Mesothelial cell of epicardium (in vitro differentiated cells): ENCODE measurements around the gene JPT2. TPM values are rescaled to one million over a fixed set of nuclear protein-coding genes. Genes with fewer than 3 reads are reported as not detected.
A peak's percentile ranks its signal among the peaks of the same experiment; 100 is the strongest.

ENCODE experiments used
- DNase-seq, 2 experiments: peaks; one replicate each; pipeline ENCODE4 v3.0.0; 2021; ENCODE audit warnings: low spot score in 2 of 2; ENCODE audit not compliant: unreplicated experiment in 2 of 2
- H3K27ac Mint-ChIP-seq: 2 replicates; pipeline ENCODE4 v1.8.0; 2021; ENCODE audit warnings: mixed read lengths
- H3K27me3 Mint-ChIP-seq: 2 replicates; pipeline ENCODE4 v1.8.0; 2021; ENCODE audit warnings: low read depth, mixed read lengths
- H3K36me3 Mint-ChIP-seq: 2 replicates; pipeline ENCODE4 v1.8.0; 2021; ENCODE audit warnings: mixed read lengths
- H3K4me1 Mint-ChIP-seq: 2 replicates; pipeline ENCODE4 v1.8.0; 2021; ENCODE audit warnings: mixed read lengths
- H3K4me3 Mint-ChIP-seq: 2 replicates; pipeline ENCODE4 v1.8.0; 2021; ENCODE audit warnings: mild to moderate bottlenecking, moderate library complexity, mixed read lengths
- H3K9me3 Mint-ChIP-seq: 2 replicates; pipeline ENCODE4 v1.8.0; 2021; ENCODE audit warnings: mixed read lengths
- CTCF ChIP-seq: fragments of 200-600 bp; sonication (generic); IDR thresholded peaks from one replicate; pipeline ENCODE4 v1.5.0; 2021; ENCODE audit warnings: antibody characterized with exemption; ENCODE audit not compliant: unreplicated experiment
- total RNA-seq: library from RNA; stranded (reverse); gene quantifications from 3 replicates; pipeline ENCODE4 v1.2.1, GENCODE V29; 2021

Gene JPT2
- total RNA-seq, 1 donor from 2014 or later, result 72.9 TPM

DNA sequence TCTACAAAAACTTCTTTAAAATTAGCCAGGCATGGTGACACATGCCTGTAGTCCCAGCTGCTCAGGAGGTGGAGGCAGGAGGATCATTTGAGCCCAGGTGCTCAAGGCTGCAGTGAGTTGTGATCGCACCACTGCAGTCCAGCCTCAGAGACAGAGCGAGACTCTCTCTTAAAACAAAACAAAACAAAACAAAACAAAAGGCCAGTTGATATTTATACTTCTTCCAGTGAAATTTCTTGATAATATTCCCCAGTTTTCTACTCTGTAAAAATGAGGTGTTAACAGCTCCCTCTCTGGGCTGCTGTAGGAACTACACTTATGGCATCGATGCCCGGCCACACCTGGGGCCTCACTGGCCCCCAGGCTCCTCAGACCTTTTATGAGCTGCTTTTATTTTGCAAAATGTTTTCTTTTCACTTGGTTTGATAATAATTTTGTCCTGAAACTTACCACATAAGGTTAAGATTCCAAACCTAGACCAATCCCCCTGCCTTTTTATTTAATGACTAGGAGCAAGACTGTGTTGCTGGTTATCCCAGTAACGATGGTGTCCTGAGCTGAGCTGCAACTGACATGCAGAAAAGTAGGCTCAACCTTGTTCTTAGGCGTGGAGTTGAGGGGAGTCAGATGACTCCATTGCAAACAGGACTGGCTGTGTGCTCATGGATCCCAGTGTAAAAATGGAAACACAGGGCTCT is 45.5 kb downstream of the JPT2 start:
- Mint-ChIP-seq H3K4me3 (no peak overlapping the region), H3K27ac (no peak overlapping the region), H3K9me3 (no peaks in the 10 kb centered on the region), H3K4me1 (peaks cover 3% of the 10 kb centered on the region), H3K27me3 (no peaks in the 10 kb centered on the region), H3K36me3 (peaks cover 11% of the 10 kb centered on the region)
- TF ChIP-seq CTCF, result peak; percentile 80
- DNase-seq, result peak in 1 of 2 experiments; percentile 65

GRCh38 chr16:1724491-1724890 is 46.4 kb downstream of the JPT2 start:
- Mint-ChIP-seq H3K27ac (no peak overlapping the region), H3K27me3 (no peaks in the 10 kb centered on the region), H3K4me3 (no peak overlapping the region), H3K36me3 (peaks cover 12% of the 10 kb centered on the region), H3K9me3 (no peaks in the 10 kb centered on the region), H3K4me1 (peaks cover 3% of the 10 kb centered on the region)
- no peak for DNase-seq
- no peak for TF ChIP-seq CTCF

DNA sequence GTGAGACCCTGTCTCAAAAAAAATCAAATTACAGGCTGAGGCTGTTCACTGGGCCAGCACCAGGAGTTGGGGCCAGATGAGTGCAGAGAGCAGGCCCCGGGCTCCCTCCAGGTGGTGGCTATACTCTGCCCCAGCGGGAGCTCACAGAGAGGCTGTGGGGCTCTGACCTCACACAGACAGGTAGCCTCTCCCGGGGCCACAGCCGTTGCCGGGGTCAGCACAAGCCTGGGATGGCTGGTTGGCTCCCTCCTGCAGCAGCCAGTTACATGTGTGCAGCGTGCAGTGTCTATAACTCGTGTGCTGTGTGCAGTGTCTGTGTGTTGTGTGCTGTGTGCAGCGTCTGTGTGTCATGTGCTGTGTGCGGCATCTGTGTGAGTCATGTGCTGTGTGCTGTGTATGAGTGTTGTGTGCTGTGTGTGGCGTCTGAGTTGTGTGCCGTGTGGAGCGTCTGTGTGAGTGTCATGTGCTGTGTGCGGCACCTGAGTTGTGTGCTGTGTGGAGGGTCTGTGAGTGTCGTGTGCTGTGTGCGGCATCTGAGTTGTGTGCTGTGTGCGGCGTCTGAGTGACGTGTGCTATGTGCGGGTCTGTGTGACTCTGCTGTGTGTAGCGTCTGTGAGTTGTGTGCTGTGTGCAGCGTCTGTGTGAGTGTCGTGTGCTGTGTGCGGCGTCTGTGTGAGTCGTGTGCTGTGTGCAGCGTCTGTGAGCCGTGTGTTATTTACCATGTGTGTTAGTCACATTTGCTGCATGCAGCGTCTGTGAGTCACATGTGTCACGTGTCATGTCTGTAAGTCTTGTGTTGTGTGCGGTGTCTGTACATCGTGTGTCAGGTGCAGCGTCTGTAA is 48.8 kb downstream of the JPT2 start:
- Mint-ChIP-seq H3K9me3 (no peaks in the 10 kb centered on the region), H3K36me3 (peaks cover 12% of the 10 kb centered on the region), H3K27ac (no peak overlapping the region), H3K4me3 (no peak overlapping the region), H3K27me3 (no peaks in the 10 kb centered on the region), H3K4me1 (peaks cover 3% of the 10 kb centered on the region)
- TF ChIP-seq CTCF, result no peak
- DNase-seq, result no peak

DNA sequence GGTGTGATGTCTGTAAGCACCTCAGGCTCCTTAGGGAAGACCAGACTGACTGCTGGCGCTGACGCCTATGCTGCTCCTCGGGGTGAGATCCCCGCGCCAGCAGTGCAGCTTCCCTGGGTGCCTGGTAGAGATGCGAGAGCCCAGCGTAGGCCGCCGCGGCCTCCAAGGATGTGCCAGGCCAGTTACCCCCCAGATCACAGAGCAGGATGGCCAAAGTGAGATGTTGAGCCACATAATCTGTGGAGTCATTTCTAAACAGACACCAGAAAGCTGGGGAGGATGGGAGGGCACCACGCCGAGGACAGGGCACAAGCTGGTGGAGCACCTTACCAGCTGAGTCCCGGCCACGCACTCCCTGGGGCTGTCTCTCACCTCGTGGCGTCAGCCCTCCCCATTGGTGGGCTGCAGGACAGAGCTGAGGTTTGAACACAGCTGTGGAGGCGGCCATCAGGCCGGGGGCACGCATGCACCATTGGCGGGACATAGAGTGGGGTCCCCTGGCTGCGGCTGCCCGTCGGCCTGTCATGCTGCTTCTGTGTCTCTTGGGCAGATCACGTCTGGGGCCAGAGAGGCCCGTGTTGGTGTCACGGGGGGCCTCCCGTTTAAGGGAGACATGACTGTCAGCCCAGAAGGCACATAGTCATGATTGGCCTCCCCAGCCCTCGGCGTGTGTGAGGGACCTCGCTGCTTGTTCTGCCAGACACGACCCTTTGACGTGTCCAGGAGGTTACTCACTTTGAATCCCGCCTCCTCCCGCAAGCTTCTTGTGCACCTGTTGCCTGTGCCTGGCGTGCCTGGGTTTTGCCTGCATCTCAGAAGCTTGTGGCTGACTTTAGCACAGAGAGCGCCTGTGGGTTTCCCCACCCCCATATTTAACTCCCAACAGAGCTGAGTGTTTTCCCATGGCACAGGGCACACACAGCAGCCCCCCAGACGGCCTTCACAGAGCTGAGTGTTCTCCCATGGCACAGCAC is 49.9 kb downstream of the JPT2 start:
- Mint-ChIP-seq H3K9me3 (no peaks in the 10 kb centered on the region), H3K27me3 (no peaks in the 10 kb centered on the region), H3K4me3 (no peak overlapping the region), H3K4me1 (peaks cover 3% of the 10 kb centered on the region), H3K36me3 (peaks cover 10% of the 10 kb centered on the region), H3K27ac (no peak overlapping the region)
- TF ChIP-seq CTCF, result no peak
- no peak for DNase-seq

GRCh38 chr16:1729026-1729425 is 50.9 kb downstream of the JPT2 start:
- DNase-seq, result no peak
- H3K36me3 Mint-ChIP-seq, result peaks cover 10% of the 10 kb centered on the region
- no peak overlapping the region for H3K4me3 Mint-ChIP-seq
- H3K9me3 Mint-ChIP-seq, result no peaks in the 10 kb centered on the region
- H3K27ac Mint-ChIP-seq, result no peak overlapping the region
- TF ChIP-seq CTCF, result no peak
- no peaks in the 10 kb centered on the region for H3K4me1 Mint-ChIP-seq
- H3K27me3 Mint-ChIP-seq, result no peaks in the 10 kb centered on the region
